Fibroblast of lung (primary cell): Measurements from ENCODE around the gene SMAGP. TPM values are rescaled to one million over a fixed set of nuclear protein-coding genes. Genes with fewer than 3 reads are reported as not detected.
A peak's percentile ranks its signal among the peaks of the same experiment; 100 is the strongest.
"Not testable (repeated sequence)": the region's sequence is repeated elsewhere in the genome, so short reads cannot be mapped to it uniquely, and the experiment has no call there.

Experiments
- DNase-seq, 2 donors: peaks; one replicate each; pipeline versions ENCODE4 v3.0.0 to v3.0.0-alpha.2; 2010; ENCODE audit warnings: low read depth in 2 of 2
- H2AFZ ChIP-seq: 2 replicates; pipeline ENCODE4 v1.5.1; 2012; ENCODE audit warnings: low read length, control low read depth, inconsistent platforms
- H3K27ac ChIP-seq: 2 replicates; pipeline ENCODE4 v1.5.1; 2011; ENCODE audit warnings: low read length, control low read depth; ENCODE audit not compliant: insufficient read depth
- H3K27me3 ChIP-seq: 2 replicates; pipeline ENCODE4 v1.5.1; 2011; ENCODE audit warnings: mild to moderate bottlenecking, low read length; ENCODE audit not compliant: control insufficient read depth, insufficient read depth
- H3K36me3 ChIP-seq: 2 replicates; pipeline ENCODE4 v1.5.1; 2011; ENCODE audit warnings: low read length; ENCODE audit not compliant: control insufficient read depth, insufficient read depth
- H3K4me1 ChIP-seq: 2 replicates; pipeline ENCODE4 v1.5.1; 2011; ENCODE audit warnings: low read length; ENCODE audit not compliant: control insufficient read depth, insufficient read depth; ENCODE audit errors: extremely low read depth
- H3K4me2 ChIP-seq: 2 replicates; pipeline ENCODE4 v1.5.1; 2011; ENCODE audit warnings: low read length, control low read depth; ENCODE audit not compliant: insufficient read depth; ENCODE audit errors: extremely low read depth
- H3K4me3 ChIP-seq, 4 experiments: fragments of 200-600 bp in 1 of 4; sonication (generic) in 1 of 4; replicated peaks in 1 of 4; 2 replicates each; pipeline ENCODE4 v1.5.1; 2011 to 2016; ENCODE audit warnings: low read length in 4 of 4, low read depth in 3 of 4, mild to moderate bottlenecking in 3 of 4, control low read depth in 2 of 4, inconsistent platforms in 1 of 4, mixed read lengths in 1 of 4; ENCODE audit not compliant: insufficient read depth in 1 of 4; ENCODE audit errors: control extremely low read depth in 1 of 4
- H3K79me2 ChIP-seq: 2 replicates; pipeline ENCODE4 v1.5.1; 2012; ENCODE audit warnings: mild to moderate bottlenecking, low read length, inconsistent platforms; ENCODE audit not compliant: control insufficient read depth, insufficient read depth
- H3K9ac ChIP-seq: 2 replicates; pipeline ENCODE4 v1.5.1; 2011; ENCODE audit warnings: mild to moderate bottlenecking, low read length, control low read depth; ENCODE audit not compliant: insufficient read depth
- H3K9me3 ChIP-seq: 2 replicates; pipeline ENCODE4 v1.5.1; 2012; ENCODE audit warnings: low read depth, low read length; ENCODE audit not compliant: control insufficient read depth, insufficient read depth
- H4K20me1 ChIP-seq: 2 replicates; pipeline ENCODE4 v1.5.1; 2011; ENCODE audit warnings: low read length; ENCODE audit not compliant: control insufficient read depth, insufficient read depth; ENCODE audit errors: extremely low read depth
- CTCF ChIP-seq, 2 donors: IDR thresholded peaks in 1 of 2; conservative IDR thresholded peaks in 1 of 2; 1 replicate in 1 of 2; 2 replicates in 1 of 2; pipeline ENCODE4 v1.5.1; 2011 to 2012; ENCODE audit warnings: low read length in 2 of 2, control low read depth in 1 of 2, inconsistent platforms in 1 of 2, low read depth in 1 of 2, mild to moderate bottlenecking in 1 of 2
- EZH2 ChIP-seq: IDR thresholded peaks from 2 replicates; pipeline ENCODE4 v1.5.1; 2012; ENCODE audit warnings: low read length, control low read depth, mild to moderate bottlenecking; ENCODE audit errors: missing control alignments
- polyA plus RNA-seq, 2 donors: library from polyadenylated mRNA; depleted of rRNA in 1 of 2; stranded (reverse) in 1 of 2; unstranded in 1 of 2; fragments of >200 nt; gene quantifications; 2 replicates each; pipeline ENCODE4 v1.2.1, GENCODE V29; 2011 to 2012; ENCODE audit warnings: missing spikeins in 1 of 2
- total RNA-seq: library from RNA; depleted of rRNA; stranded (reverse); fragments of >200 nt; gene quantifications from 2 replicates; pipeline ENCODE4 v1.2.1, GENCODE V29; 2014

Gene SMAGP
- total and polyA plus RNA-seq, 2 donors (not counting 1 experiment from before 2014, with no cell fraction given), result 11.6 to 20.5 TPM

DNA sequence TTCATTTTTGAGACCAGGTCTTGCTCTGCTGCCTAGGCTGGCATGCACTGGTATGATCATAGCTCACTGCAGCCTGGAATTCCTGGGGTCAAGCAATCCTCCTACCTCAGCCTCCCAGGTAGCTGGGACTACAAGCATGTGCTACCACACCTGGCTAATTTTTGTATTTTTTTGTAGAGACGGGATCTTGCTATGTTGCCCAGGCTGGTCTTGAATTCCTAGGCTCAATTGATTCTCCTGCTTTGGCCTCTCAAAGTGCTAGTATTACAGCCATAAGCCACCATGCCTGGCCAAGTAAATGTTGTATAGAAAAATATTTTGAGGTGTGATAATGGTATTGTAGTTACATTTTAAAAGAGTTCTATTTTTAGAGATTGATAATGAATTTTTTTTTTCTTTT, 41.2 kb upstream of the SMAGP start:
- no peak overlapping the region for H2AFZ ChIP-seq
- no peaks in the 10 kb centered on the region for H3K36me3 ChIP-seq
- peaks cover 8% of the 10 kb centered on the region for H3K4me1 ChIP-seq
- H3K27ac ChIP-seq, result no peak overlapping the region
- H3K4me2 ChIP-seq, result no peak overlapping the region
- no peak overlapping the region for H3K9ac ChIP-seq
- no peaks in the 10 kb centered on the region for H3K27me3 ChIP-seq
- TF ChIP-seq EZH2, result no peak
- no peak for TF ChIP-seq CTCF (conservative IDR thresholded peaks at IDR 0.05 in 1 of 2, IDR thresholded peaks at IDR 0.05 in 1 of 2; ENCODE audit: low read depth in 1 of 2, low read length in 2 of 2)
- no peaks in the 10 kb centered on the region for H3K9me3 ChIP-seq
- no peaks in the 10 kb centered on the region for H4K20me1 ChIP-seq
- no peaks in the 10 kb centered on the region for H3K79me2 ChIP-seq
- no peak for DNase-seq
- no peak overlapping the region for H3K4me3 ChIP-seq

GRCh38 chr12:51307655-51308593, 37.7 kb upstream of the SMAGP start:
- Histone ChIP-seq H3K9me3 (no peaks in the 10 kb centered on the region), H3K4me1 (peaks cover 8% of the 10 kb centered on the region), H4K20me1 (no peaks in the 10 kb centered on the region), H3K27ac (no peak overlapping the region), H3K79me2 (no peaks in the 10 kb centered on the region), H3K4me2 (peak overlapping the region; percentile 1), H3K36me3 (no peaks in the 10 kb centered on the region), H2AFZ (no peak overlapping the region), H3K9ac (no peak overlapping the region), H3K27me3 (no peaks in the 10 kb centered on the region), H3K4me3 (no peak overlapping the region)
- TF ChIP-seq CTCF (conservative IDR thresholded peaks at IDR 0.05 in 1 of 2, IDR thresholded peaks at IDR 0.05 in 1 of 2; ENCODE audit: low read depth in 1 of 2, low read length in 2 of 2), result no peak
- no peak for TF ChIP-seq EZH2
- DNase-seq, result peak; percentile 83 to 92

DNA sequence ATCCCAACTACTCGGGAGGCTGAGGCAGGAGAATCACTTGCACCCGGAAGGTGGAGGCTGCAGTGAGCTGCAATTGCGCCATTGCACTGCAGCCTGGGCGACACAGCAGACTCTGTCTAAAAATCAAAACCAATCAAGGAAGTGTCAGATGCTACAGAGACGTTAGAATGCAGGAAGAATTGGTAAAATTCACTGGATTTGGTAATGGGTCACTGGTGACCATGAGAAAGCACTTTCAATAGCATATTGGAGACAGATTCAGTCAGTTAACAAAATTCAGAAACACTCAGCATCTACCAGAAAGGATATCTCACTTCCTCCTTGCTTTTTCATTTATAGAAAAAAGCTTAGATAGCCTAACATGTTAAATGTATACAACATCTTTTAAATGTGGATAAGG, 36.3 kb upstream of the SMAGP start:
- Histone ChIP-seq H3K79me2 (no peaks in the 10 kb centered on the region), H3K27me3 (no peaks in the 10 kb centered on the region), H3K4me1 (peaks cover 8% of the 10 kb centered on the region), H2AFZ (no peak overlapping the region), H3K36me3 (no peaks in the 10 kb centered on the region), H4K20me1 (no peaks in the 10 kb centered on the region), H3K4me3 (no peak overlapping the region), H3K9me3 (no peaks in the 10 kb centered on the region), H3K27ac (no peak overlapping the region), H3K4me2 (no peak overlapping the region), H3K9ac (no peak overlapping the region)
- TF ChIP-seq EZH2 (no peak), CTCF (conservative IDR thresholded peaks at IDR 0.05 in 1 of 2, IDR thresholded peaks at IDR 0.05 in 1 of 2; ENCODE audit: low read depth in 1 of 2, low read length in 2 of 2) (no peak)
- DNase-seq, result no peak

- not testable (repeated sequence) for H3K4me3 ChIP-seq, H3K27me3 ChIP-seq, DNase-seq, H3K9ac ChIP-seq, H3K4me2 ChIP-seq, H4K20me1 ChIP-seq, H3K79me2 ChIP-seq, H3K4me1 ChIP-seq, H3K27ac ChIP-seq, H3K9me3 ChIP-seq, H2AFZ ChIP-seq, H3K36me3 ChIP-seq
Observed at GRCh38 chr12:51300768-51301167, 30.6 kb upstream of the SMAGP start.
